GM19238 (cell line): ENCODE measurements around the gene CALML4.
"Not testable (repeated sequence)": the region's sequence is repeated elsewhere in the genome, so short reads cannot be mapped to it uniquely, and the experiment has no call there.

ENCODE experiments used
- DNase-seq: peaks from one replicate; pipeline ENCODE4 v3.0.0; 2011; ENCODE audit warnings: low spot score; ENCODE audit not compliant: insufficient read length

CALML4 gene

GRCh38 chr15:68204776-68205557, at the start of gene CALML4:
CALML4 (minus strand) TSS chr15:68205332; CDS start chr15:68205247, 85 bp downstream.
- no peak for DNase-seq

- DNase-seq: no peak
Observed at GRCh38 chr15:68252925-68253534, 47.9 kb upstream of the CALML4 start.

GRCh38 chr15:68249058-68249713, 44.1 kb upstream of the CALML4 start:
- DNase-seq: no peak

GRCh38 chr15:68244235-68244634, 39.1 kb upstream of the CALML4 start:
- no peak for DNase-seq

- DNase-seq: no peak
Observed at GRCh38 chr15:68241088-68241935, 36.2 kb upstream of the CALML4 start.

- no peak for DNase-seq
Observed at GRCh38 chr15:68239025-68239424, 33.9 kb upstream of the CALML4 start.

GRCh38 chr15:68235022-68235421, 29.9 kb upstream of the CALML4 start:
- DNase-seq: no peak

- not testable (repeated sequence) for DNase-seq
Observed at GRCh38 chr15:68234520-68234919, 29.4 kb upstream of the CALML4 start.

- no peak for DNase-seq
Observed at GRCh38 chr15:68234060-68234459, 28.9 kb upstream of the CALML4 start.

- DNase-seq: no peak
Observed at GRCh38 chr15:68232937-68233336, 27.8 kb upstream of the CALML4 start.

- DNase-seq: no peak
Observed at GRCh38 chr15:68232449-68232848, 27.3 kb upstream of the CALML4 start.

- DNase-seq: no peak
Observed at GRCh38 chr15:68231102-68231818, 26.1 kb upstream of the CALML4 start.

GRCh38 chr15:68230157-68231100, 25.3 kb upstream of the CALML4 start:
- DNase-seq: peak; percentile 59

GRCh38 chr15:68229386-68230156, 24.4 kb upstream of the CALML4 start, which contains the start of gene CLN6:
CLN6 (minus strand) TSS chr15:68229728; CDS start chr15:68229584, 144 bp downstream.
- DNase-seq: peak; percentile 88

- DNase-seq: no peak
Observed at GRCh38 chr15:68228971-68229385, 23.8 kb upstream of the CALML4 start.

GRCh38 chr15:68228143-68228970, 23.2 kb upstream of the CALML4 start:
- DNase-seq: no peak

- DNase-seq: no peak
Observed at GRCh38 chr15:68227643-68228142, 22.6 kb upstream of the CALML4 start.

- DNase-seq: not testable (repeated sequence)
Observed at GRCh38 chr15:68225442-68225841, 20.3 kb upstream of the CALML4 start.
